GM18861 (cell line): ENCODE measurements around the gene CNPY3.
A peak's percentile ranks its signal among the peaks of the same experiment; 100 is the strongest.
"Not testable (repeated sequence)": the region's sequence is repeated elsewhere in the genome, so short reads cannot be mapped to it uniquely, and the experiment has no call there.

ENCODE experiments used
- ATAC-seq: cut with Tn5 transposase; IDR thresholded peaks from one replicate; pipeline ENCODE4 v1.9.1; 2021; ENCODE audit not compliant: unreplicated experiment

CNPY3 gene

GRCh38 chr6:42914546-42914945 is 14.7 kb upstream of the CNPY3 start:
- no peak for ATAC-seq

- ATAC-seq: no peak
Measured at GRCh38 chr6:42915732-42916131, 13.5 kb upstream of the CNPY3 start, which contains the start of gene PTCRA. Gene PTCRA, plus strand, starts transcription at chr6:42916053. Its CDS starts 17 bp downstream, at chr6:42916070.

GRCh38 chr6:42916288-42916687 is 13.0 kb upstream of the CNPY3 start:
- ATAC-seq: no peak

- no peak for ATAC-seq
Measured at GRCh38 chr6:42921801-42922200, 7.5 kb upstream of the CNPY3 start.

GRCh38 chr6:42923666-42924065 is 5.6 kb upstream of the CNPY3 start:
- ATAC-seq: no peak

- no peak for ATAC-seq
Measured at GRCh38 chr6:42925248-42925857, 3.9 kb upstream of the CNPY3 start.

GRCh38 chr6:42929821-42930360 is 611 bp downstream of the CNPY3 start:
- ATAC-seq: peak; percentile 56

GRCh38 chr6:42932412-42932811 is 3.1 kb downstream of the CNPY3 start:
- ATAC-seq: no peak

GRCh38 chr6:42933205-42933604 is 3.9 kb downstream of the CNPY3 start:
- ATAC-seq: no peak

GRCh38 chr6:42935322-42935721 is 6.0 kb downstream of the CNPY3 start:
- no peak for ATAC-seq

- ATAC-seq: no peak
Measured at GRCh38 chr6:42936398-42936797, 7.1 kb downstream of the CNPY3 start.

- no peak for ATAC-seq
Measured at GRCh38 chr6:42937548-42938427, 8.5 kb downstream of the CNPY3 start.

- no peak for ATAC-seq
Measured at GRCh38 chr6:42938428-42938796, 9.1 kb downstream of the CNPY3 start.

GRCh38 chr6:42938987-42939809 is 9.9 kb downstream of the CNPY3 start:
- no peak for ATAC-seq

- ATAC-seq: no peak
Measured at GRCh38 chr6:42939810-42940167, 10.5 kb downstream of the CNPY3 start.

GRCh38 chr6:42940493-42941045 is 11.3 kb downstream of the CNPY3 start:
- ATAC-seq: no peak

GRCh38 chr6:42941356-42941755 is 12.1 kb downstream of the CNPY3 start:
- ATAC-seq: not testable (repeated sequence)

- no peak for ATAC-seq
Measured at GRCh38 chr6:42942444-42942843, 13.2 kb downstream of the CNPY3 start.

- no peak for ATAC-seq
Measured at GRCh38 chr6:42947950-42948349, 18.7 kb downstream of the CNPY3 start.

- no peak for ATAC-seq
Measured at GRCh38 chr6:42952389-42952788, 23.1 kb downstream of the CNPY3 start.

- not testable (repeated sequence) for ATAC-seq
Measured at GRCh38 chr6:42954405-42954804, 25.1 kb downstream of the CNPY3 start.
